NCI-H2081 (cell line): ENCODE measurements around the gene BSCL2.
A peak's percentile ranks its signal among the peaks of the same experiment; 100 is the strongest.
"Not testable (repeated sequence)": the region's sequence is repeated elsewhere in the genome, so short reads cannot be mapped to it uniquely, and the experiment has no call there.

Source experiments
- DNase-seq, 2 experiments: peaks; one replicate each; lab custom pipeline; 2025; lab: John Stamatoyannopoulos, UW

BSCL2 gene

DNA sequence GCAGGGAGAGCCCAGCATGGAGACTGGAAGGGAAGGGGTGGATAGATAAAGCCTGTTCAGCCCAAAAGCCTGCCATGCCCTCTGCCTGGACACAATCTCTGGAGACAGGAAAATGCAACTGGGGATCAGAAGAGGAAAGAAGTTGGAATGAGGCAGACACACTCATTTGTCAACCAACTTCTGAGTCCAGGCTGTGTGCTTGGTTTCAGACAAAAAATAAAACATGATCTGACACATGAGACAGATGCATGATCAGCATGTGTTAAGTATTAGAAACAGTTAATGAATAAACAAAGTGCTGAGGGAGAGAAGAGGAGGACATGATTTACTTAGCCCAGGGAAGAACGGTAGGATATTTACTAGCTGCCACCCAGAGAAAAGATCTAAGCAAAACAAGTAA is 18.7 kb downstream of the BSCL2 start:
- no peak for DNase-seq

DNA sequence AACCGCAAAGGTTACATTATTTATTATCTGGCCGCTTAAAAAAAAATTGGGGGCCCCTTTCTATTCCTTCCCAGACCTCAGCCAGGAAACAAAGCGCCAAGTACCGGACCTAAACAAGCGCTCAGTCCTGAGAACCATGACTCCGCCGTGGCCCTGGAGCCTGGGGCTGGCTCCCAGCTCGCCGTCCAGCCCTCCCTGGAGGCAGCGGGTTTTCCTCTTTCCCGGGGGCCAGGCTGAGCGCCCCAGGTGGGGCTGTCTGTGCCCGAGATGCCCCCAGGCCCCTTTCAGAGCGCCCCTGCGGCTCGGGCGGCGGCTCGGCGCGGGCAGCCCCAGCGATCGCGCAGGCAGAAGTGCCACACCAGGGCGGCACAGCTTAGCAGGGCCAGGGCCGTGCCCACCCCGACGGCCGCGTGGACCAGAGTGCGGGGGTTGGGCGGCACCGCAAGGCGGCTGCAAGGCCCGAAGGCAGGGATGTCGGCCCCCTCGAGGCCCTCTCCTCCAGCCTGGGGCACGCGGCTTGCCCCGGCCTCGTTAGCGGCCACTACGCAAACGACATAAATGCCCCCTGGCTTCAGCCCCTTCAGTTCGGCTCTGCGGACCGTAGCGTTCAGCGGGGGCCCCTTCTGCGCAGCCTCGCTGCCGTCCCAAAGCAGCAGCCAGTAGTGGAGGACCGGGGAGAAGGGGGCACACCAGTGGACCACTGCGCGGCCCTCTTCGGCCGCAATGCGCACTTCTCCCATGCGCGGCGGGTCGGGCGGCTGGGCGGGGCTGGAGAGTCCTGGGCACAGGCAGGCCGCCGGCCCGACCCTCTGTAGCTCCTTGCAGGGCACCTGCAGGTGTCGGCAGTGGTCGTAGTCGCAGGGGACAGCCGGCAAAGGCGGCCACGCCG is 19.5 kb downstream of the BSCL2 start:
- DNase-seq: no peak

DNA sequence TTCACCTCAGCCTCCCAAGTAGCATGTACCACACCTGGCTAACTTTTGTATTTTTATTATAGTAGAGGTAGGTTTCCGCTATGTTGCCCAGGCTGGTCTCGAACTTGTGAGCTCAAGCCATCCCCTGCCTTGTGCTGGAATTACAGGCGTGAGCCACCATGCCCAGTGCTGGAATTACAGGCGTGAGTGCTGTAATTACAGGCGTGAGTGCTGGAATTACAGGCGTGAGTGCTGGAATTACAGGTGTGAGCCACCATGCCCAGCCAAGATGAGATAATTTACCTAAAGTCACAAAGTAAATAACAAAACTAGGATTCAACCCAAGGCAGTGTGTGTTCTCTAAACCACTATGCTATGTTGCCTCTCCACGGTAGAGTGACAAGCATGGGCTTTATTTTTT is 24.7 kb downstream of the BSCL2 start:
- DNase-seq: no peak

DNA sequence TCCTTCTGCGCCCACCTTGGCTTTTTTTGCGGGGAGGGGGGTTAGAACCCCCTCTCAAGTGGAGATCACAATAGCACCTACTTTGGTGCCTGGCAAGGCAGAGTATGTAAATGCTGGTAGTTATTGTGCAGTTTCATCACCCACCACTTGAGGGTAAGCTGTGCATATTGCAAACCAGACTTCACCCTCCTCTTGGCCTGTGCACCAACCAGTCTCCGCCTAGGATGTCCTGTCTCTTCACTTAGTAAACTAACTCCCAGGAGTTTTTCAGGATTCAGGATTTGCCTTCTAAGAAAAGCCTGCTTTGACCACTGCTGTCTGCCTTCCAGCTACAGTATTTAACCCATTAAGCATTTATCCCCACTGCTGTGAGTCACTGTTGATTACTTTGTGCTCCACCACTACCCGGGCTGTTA is 26.4 kb downstream of the BSCL2 start:
- DNase-seq: peak; percentile 29 to 46

DNA sequence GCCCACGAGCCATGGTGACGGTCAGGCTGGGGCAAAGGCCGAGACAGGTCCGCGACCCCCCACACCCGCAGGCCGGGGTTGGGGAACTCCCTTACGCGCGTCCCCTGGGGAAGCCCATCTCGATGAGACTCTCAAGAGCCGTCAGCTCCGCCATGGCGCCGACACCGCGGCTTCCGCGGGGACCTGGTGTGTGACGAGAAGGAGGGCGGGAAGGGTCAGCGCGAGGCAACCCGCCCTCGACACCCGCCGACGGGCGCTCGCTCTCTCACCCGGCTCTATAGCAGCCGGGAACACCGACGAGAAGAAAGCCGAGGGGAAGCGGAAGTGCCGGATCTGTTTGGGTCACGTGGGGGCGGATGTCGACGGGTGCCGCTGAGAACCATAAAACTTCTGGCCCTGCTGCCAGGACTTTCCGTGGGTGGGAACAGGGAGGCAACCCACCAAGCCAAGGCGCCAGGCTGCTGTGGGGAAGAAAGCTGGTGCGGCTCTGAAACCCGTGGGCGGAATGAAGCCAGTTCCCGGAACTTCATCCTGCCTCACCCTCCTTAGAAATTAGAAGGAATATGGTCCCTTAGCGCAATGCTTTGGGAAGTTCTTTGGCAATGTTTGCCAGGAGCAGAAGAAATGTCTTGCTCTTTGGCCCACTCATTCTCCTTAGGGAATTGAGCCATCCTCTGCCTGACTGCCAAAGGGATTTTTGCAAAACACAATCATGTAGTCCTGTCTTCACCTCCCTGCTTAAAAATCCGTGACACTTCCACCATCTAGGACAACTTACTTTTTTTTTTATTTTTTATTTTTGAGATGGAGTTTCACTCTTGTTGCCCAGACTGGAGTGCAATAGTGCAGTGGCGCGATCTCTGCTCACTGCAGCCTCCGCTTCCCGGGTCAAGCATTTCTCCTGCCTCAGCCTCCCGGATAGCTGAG is 28.2 kb downstream of the BSCL2 start, which contains the start of gene UBXN1:
Gene UBXN1 (minus strand): TSS at position 304 of the 927 bp plus-strand sequence. CDS start 150 bp downstream, at position 154.
- DNase-seq: peak; percentile 83 to 85

DNA sequence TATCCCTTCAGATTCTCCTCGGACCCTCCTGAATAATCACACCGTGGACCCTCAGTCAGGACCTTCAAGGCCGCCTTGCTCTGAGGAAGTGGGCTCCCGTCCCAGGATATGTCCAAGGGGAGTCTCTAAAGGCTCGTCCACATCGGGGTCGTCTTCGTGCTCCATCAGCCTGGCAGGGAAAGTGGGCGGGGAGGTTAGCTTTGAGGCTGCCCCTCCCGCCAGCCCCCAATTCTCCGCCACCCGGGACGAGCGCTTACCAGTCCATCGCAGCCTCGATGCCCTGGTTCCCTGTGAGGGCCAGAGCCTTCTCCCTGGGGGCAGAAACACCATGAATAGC is 28.8 kb downstream of the BSCL2 start:
- DNase-seq: no peak

DNA sequence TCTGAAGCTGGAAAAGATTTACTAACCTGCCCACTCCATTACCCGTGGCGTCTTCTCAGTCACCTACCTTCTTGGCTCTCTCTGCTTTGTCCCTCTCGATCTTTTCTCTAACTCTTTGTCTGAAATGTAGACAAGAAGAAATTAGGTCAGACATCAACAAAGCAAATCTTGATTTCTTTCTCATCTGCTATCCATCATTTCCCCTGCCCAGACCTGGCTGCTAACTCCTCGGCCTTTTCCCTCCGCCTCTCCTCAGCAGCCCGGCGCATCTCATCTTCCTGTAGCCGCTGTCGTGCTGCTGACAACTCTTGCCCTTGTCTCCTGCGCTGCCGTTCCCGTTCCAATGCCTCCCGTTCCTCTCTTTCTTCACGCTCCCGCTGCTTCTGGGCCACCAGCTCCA is 29.5 kb downstream of the BSCL2 start:
- no peak for DNase-seq

DNA sequence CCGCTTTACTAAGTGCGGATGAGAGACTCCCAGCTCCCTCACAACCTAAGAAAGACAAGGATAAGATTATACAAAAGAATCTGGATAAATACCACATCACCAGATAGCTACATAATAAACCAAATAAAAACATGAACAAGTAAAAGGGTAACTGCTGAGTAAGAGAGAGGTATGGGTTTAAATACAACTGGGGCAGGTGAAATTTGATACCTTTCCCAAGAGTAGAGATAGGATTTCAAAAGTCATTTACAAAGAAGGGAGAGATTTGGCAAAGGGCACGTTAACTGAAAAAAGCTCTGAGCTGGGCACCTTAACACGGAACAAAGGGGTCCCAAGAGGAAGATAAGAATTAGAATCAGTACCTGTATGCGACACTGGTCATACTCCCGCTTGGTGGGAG is 30.1 kb downstream of the BSCL2 start:
- no peak for DNase-seq

DNA sequence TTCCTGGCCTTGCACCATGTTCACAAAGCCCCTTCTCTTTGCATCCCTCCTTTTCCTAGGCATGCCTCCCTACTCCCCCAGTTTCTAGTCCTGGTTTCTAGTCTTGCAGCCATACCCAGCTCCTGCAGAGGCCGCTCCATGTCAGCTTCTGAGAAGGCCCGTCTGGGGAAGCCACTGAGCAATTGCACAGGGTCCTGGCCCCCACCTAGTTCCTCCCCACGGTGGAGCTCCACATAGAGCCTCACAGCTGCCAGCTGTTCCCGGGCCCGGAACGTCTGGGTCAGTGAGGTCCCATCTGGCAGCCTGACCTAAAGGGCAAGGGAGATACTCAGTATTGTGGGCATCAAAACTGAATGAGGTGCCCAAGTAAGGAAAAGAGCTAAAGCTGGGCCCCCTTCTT is 30.5 kb downstream of the BSCL2 start:
- no peak for DNase-seq

DNA sequence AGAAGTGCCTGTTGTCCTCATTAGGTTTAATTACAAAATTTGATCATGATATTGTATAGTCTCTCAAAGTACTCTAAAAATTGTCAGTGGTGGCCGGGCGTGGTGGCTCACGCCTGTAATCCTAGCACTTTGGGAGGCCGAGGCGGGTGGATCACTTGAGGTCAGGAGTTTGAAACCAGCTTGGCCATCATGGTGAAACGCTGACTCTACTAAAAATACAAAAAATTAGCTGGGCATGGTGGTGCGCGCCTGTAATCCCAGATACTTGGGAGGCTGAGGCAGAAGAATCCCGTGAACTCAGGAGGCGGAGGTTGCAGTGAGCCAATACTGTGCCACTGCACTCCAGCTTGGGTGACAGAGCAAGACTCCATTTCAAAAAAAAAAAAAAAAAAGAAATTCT is 31.8 kb downstream of the BSCL2 start:
- not testable (repeated sequence) for DNase-seq

DNA sequence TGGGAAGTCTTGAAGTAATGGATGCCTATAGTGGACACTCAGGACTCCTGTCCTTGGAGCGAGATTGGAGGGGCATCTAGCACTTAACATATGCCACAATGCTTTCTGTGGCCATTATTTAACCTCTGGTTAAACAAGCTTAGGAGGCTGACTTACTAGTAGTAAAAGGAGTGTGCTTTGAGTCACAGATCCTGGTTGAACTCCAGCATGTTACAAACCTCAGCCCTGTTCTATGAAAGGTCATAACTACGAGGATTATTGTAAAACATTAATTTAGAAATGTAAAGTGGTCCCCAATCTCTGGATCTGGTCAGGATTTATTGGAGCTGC is 34.1 kb downstream of the BSCL2 start:
- DNase-seq: no peak

DNA sequence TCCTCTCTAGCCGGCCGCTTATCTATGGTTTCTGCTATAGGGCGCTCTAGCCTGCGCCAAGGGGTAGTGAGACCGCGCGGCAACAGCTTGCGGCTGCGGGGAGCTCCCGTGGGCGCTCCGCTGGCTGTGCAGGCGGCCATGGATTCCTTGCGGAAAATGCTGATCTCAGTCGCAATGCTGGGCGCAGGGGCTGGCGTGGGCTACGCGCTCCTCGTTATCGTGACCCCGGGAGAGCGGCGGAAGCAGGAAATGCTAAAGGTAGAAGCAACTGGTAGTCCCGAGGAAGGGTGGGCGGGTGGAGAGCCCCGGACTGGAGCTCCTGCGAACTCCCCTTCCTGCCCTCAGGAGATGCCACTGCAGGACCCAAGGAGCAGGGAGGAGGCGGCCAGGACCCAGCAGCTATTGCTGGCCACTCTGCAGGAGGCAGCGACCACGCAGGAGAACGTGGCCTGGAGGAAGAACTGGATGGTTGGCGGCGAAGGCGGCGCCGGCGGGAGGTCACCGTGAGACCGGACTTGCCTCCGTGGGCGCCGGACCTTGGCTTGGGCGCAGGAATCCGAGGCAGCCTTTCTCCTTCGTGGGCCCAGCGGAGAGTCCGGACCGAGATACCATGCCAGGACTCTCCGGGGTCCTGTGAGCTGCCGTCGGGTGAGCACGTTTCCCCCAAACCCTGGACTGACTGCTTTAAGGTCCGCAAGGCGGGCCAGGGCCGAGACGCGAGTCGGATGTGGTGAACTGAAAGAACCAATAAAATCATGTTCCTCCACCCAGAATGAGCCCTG is 35.4 kb downstream of the BSCL2 start, which contains the start of the genes LBHD1 and UQCC3:
Gene LBHD1 (minus strand): TSS at position 660 of the 782 bp plus-strand sequence. CDS start 2,236 bp downstream, outside the sequence.
Gene UQCC3 (plus strand): TSS at position 66 of the 782 bp plus-strand sequence. CDS start 73 bp downstream, at position 139.
- peak; percentile 79 to 87 for DNase-seq

DNA sequence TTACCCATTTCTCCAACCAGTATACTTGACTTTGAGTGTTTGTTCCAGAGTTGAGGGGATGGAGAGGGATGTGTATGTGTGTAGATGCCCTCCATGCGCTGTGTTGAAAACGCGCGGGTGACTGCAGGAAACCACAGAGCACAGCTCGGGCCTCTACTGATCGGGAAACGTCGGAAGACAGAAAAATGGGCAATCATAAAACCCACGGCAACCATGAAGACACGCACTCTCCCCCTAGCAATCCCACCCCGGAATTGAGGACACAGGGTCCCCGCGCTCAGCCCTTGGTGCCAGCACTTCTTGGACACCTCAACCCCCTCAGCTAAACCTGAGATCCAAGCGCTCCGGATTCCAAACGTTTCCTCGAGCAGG is 36.0 kb downstream of the BSCL2 start:
- DNase-seq: no peak

DNA sequence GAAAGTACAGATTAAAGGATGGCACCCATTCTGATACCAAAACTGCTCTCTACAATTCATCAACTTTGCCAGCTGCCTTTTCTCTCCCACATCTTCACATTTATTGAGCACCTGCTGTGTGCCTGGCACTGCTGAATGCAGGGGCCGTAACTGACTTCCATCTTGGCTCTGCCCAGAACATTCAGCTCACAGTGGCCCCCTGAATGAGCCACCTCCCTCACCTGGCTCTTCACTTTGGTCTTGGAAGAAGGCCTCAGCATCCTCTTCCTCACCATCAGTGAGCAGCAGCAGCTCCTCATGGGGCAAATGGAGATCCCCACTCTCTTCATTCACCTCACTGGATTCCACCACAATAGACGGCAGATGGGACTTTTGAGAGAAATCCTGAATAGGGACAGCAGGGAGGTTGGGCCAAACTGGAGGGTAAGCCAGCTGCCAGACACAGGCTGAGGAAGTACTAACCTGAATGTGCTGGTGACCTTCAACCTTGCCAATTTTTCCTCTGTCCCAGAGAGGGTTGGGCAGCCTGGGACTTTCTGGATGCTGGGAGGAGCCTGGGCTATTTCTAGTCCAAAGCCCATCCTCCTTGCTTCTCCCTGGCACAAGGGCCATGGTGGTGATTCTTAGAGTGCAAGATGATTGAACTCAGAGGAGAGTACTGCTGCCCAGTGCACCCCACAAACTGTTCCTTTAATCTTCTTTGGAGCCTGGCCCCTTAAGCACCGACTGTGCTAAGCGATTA is 37.6 kb downstream of the BSCL2 start:
- no peak for DNase-seq

DNA sequence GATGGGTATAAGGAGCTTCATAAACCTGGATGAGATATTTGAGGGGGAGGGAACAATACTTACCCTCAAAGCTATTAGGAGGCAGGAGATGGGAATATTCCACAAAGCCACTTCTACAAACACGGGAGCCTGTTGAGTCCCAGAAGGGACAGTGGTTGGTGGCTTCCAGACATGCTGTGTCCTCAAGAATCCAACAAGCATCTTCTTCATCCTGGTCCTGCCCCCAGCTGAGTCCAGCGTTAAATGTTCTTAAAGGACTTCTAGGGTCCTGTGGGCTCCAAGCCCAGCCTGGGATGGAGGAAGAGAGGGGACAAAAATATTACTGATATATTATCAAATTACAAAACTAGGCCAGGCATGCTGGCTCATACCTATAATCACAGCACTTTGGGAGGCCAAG is 39.8 kb downstream of the BSCL2 start:
- no peak for DNase-seq

DNA sequence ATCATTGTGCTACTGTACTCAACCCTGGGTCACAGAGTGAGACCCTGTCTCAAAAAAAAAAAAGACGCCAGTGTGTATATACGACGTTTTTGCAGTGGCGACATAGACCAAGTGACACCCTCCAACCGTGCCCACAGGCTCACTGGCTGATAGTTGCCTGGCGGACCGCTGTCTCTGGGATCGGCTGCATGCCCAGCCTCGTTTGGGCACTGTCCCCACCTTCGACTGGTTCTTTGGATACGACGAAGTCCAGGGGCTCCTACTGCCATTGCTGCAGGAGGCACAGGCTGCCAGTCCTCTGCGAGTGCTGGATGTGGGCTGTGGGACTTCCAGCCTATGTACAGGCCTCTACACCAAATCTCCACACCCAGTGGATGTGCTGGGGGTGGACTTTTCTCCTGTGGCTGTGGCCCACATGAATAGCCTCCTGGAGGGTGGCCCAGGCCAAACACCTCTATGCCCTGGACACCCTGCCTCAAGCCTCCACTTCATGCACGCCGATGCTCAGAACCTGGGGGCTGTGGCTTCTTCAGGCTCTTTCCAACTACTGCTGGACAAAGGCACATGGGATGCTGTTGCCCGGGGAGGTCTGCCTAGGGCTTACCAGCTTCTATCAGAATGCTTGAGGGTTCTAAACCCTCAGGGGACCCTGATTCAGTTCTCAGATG is 40.8 kb downstream of the BSCL2 start:
- DNase-seq: no peak

DNA sequence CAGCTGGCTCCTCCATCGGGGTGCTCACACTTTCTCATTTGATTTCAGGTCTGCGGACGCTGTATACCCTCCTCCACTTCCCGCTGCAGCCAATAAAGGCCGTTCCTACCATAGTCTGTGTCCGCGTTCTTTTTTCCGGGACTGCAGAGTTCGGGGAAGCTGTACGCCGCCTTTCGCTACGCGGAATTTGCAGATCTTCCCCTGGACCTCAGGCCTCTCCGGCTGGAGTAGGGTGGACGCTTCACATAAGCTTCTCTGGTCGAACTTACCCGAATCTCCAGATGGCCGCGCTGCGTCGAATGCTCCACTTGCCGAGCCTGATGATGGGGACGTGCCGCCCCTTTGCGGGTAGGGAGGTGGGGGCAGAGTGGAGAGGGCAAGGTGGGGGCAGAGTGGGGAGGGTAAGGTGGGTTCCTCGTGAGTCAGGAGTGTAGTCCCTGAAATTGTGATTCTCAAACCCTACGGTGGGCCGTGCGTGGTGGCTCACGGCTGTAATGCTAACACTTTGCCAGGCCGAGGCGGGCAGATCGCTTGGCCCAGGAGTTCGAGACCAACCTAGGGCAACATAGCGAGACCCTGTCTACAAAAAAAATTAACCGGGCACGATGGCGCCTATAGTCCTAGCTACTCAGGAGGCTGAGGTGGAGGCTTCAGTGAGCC is 41.5 kb downstream of the BSCL2 start:
- peak in 1 of 2 experiments; percentile 33 for DNase-seq

DNA sequence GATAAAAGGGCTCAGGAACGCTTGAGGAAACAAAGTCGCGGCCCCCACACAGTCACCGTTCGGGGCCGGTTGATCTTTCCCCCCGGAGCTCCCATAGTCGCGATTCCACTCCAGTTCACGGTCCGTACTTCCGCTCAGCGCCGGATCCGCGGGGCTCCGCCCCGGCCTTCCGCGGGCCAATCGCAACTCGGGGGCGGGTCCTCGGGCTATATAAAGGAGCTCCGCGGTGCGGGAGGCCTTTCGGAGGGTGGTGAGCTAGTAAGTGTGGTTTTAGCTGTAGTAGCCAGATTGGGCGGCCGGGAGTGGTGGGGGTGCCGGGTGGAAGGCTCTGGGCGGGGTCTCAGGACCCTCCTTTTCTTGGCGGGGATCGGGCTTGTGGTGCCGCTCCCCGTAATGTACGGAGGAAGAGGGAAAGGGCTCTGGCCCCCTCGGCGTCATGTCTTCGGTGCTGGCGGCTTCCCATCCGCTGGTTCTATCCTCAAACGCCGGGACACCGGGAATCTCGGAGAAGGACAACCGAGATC is 42.1 kb downstream of the BSCL2 start, which contains the start of the genes C11orf98 and CSKMT:
Gene C11orf98 (minus strand): TSS at position 136 of the 524 bp plus-strand sequence. CDS start 41 bp downstream, at position 95.
Gene CSKMT (plus strand): TSS at position 238 of the 524 bp plus-strand sequence. CDS start 568 bp downstream, outside the sequence.
- peak; percentile 92 to 93 for DNase-seq

DNA sequence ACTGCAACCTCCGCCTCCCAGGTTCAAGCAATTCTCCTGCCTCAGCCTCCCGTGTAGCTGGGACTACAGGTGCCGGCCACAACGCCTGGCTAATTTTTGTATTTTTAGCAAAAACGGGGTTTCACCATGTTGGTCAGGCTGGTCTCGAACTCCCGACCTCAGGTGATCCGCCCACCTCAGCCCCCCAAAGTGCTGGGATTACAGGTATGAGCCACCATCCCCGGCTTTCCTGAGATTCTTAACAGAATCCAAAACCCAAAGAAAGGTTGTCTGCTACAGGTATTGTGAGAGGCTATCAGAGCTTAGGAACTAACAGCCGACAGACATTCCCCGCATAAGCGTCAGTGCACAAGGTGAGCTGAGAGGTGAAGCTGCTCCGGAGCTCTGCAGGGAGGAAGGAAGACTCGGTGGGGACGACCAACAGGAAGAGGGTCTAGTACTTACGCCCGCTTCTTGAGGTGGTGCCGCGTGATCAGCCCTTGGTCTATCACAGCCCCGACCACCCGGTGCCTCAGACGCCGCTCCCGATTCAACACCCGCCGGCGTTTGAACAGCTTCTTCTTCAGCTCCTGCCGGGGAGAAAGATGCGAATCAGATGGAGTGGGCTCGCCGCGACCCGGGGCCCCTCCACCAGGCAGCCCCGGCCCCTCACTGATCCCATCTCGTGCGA is 42.7 kb downstream of the BSCL2 start:
- peak; percentile 56 to 64 for DNase-seq
